Measurements from ENCODE around the gene EFNA2.

The EFNA2 gene

DNA sequence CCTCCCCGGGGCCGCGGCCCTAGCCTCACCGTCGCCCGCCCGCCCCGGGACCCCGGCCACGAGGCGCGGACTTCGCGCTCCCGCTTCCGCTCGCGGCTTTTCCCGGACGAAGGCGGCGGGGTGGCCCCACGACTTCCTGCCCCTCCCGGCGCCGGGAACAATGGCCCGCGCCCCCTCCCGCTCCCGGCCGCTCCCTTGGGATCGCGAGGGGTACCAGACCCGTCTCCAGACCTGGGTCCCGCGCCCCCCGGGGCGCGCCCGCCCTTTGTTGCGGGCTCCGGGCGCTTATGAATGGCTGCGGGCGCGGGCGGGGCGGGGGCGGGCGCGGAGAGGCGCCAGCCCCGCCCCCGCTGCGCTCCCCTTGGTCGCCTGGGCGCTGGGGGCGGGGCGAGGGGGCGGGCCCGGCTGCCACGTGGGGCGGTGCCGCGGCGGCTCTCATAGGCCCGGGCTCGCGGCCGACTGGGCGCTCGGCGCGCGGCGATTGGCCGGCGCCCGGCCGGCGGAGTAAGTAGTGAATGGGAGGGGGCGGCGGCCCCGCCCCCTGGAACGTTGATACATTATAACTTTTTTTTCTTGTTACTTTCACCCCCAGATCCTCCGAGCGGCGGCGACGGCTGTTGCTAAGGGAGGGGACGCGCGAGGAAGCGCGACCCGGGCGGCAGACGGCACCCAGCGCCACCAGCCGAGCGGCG is 36.2 kb upstream of the EFNA2 start:
- ATAC-seq, result peak; percentile 51
- DNase-seq, result peak; percentile 96

DNA sequence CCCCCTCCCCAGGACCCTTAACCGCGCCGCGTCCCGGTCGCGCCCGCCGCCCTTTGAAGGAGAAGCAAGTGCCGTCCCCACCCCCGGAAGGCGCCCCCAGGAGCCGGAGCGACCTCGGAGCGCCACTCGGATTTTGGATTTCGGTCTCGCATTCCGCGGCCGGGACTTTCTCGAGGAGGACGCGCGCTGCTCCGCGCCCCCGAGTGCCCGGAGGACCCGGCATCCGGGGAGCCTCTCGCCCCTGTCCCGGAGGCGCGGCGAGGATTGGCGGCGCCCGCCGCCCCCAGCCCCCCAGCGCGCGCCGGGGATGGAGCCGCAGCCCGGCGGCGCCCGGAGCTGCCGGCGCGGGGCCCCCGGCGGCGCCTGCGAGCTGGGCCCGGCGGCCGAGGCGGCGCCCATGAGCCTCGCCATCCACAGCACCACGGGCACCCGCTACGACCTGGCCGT is 35.7 kb upstream of the EFNA2 start:
- DNase-seq, result no peak
- no peak for ATAC-seq

- DNase-seq (peak; percentile 60), ATAC-seq (no peak)
These were observed 35.0 kb upstream of the EFNA2 start for GRCh38 chr19:1250437-1251260.

- DNase-seq, result peak; percentile 73
- ATAC-seq, result no peak
These were observed 34.1 kb upstream of the EFNA2 start for GRCh38 chr19:1251330-1252220.

DNA sequence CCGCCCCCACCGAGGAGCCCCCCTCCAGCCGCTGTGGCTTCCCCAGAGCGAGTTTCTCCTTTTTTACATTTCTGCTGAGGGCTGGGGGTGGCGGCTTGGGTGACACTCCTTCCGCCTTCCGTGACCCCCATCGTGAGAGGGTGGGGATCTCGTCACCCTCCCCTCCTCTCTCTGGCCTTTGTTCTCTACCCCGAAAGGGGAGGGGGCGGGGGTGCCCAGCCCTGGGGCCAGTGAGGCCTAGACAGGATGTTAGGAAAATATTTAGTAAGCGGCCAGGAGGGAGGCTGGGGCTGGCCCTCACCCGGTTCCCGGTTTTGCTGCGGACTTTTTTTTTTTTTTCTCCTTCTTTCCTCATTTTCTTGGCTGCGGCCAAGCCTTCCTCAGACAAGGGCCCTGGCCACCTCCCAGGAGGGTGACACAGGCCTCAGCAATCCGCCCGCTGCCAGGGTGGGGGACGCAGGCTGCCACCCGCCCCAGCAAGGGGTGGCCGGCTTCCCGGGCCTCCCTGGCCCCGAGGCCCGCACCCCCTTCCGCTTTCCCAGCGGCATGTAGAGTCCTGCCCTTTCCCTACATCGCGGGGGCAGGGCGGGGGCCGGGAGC is 33.4 kb upstream of the EFNA2 start:
- DNase-seq, result peak; percentile 82
- ATAC-seq, result peak; percentile 4

DNA sequence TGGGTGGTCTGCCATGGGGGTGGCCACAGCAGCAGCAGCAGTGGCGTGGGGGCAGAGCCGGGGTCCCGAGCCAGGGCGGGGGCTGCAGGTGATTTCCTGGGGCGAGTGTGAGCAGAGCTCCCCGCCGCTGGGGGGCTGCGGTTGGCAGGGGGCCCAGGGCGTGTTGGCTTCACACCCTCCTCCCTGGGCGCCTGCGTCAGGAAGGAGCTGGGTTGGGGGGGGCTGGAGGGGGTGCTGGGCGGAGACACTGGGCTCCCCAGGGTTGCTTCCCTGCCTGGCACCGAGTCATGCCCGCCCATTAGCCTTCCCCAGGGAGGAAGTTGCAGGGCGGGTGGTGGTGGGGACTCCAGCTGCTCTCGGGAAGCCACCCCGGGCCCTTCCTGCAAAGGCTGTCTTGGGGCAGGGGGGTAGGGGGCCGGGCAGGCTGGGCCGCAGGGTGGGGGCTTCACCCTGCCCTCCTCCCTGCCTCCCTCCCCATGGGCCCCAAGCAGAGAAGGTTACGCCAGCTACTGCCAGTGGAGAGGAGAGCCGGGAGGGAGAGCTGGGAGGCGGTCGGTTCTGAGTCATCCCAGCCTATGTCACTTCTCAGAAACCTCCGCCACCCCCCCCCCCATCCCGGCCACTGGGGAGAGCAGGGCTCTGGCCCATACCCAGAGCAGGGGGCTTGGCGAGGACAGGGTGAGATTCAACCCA is 32.7 kb upstream of the EFNA2 start:
- peak; percentile 44 for ATAC-seq
- DNase-seq, result peak; percentile 89

GRCh38 chr19:1253514-1254080 is 32.1 kb upstream of the EFNA2 start:
- DNase-seq (no peak), ATAC-seq (no peak)

- no peak for DNase-seq
- ATAC-seq, result no peak
These were observed 31.6 kb upstream of the EFNA2 start for GRCh38 chr19:1254081-1254527.

DNA sequence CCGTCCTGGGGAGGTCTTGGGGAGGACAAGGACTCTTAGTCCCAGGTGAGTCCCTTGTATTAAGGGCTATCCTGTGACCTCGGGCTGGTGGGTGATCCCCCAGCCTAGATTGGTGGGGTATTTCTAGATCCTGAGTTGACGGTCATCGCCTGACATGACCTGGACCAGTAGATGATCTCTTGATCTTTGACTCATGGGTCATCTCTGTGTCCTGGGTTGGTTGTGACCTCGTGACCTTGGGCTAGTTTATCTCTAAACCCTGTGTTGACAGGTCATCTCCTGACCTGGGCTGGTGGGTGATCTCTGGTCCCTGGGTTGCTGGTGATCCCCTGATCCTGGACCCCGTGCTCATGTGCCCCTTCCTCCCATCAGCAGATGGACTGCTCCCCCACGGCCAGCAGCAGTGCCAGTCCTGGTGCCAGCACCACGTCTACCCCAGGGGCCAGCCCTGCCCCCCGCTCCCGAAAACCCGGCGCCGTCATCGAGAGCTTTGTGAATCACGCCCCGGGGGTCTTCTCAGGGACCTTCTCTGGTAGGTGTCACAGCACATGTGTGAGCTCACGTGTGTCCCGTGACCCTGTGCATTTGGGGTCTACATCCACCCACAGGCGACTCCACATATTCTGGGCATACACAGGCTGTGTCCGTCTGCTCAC is 31.0 kb upstream of the EFNA2 start:
- no peak for ATAC-seq
- DNase-seq, result no peak

DNA sequence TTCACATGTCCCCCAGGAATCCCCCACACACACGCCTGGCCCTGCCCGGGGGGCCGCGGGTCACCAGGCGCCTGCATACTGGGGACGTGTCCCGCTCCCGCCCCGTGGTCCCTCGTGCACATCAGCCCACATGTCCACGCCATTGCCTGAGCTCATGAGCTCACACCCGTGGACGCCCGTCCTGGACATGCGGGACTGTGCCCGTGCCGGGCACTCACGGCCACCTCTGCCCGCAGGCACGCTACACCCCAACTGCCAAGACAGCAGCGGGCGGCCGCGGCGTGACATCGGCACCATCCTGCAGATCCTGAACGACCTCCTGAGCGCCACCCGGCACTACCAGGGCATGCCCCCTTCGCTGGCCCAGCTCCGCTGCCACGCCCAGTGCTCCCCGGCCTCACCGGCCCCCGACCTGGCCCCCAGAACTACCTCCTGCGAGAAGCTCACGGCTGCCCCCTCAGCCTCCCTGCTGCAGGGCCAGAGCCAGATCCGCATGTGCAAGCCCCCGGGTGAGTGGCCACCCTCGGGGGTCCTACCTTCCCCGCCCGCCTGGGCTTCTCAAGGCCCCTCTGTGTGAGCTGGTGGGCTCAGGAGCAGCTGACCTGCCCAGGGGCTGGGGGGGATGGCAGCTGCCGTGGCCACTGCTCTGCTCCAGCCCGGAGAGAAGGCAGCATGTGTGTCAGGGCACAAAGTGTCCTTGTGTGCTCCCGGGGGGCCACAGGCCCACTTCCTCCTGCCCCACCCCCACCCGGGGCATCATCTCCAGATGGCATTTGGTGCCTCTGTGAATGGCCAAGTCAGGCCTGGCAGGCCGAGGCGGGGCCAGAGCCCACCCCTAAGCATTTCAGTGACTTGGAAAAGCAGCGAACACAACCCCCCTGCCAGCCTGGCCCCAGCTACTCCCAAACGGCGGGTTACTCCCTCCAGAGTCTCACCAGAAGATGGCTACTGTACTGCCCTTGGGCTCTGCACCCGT is 30.2 kb upstream of the EFNA2 start:
- no peak for DNase-seq
- no peak for ATAC-seq

GRCh38 chr19:1256646-1257474 is 28.8 kb upstream of the EFNA2 start:
- ATAC-seq, result no peak
- DNase-seq, result no peak

DNA sequence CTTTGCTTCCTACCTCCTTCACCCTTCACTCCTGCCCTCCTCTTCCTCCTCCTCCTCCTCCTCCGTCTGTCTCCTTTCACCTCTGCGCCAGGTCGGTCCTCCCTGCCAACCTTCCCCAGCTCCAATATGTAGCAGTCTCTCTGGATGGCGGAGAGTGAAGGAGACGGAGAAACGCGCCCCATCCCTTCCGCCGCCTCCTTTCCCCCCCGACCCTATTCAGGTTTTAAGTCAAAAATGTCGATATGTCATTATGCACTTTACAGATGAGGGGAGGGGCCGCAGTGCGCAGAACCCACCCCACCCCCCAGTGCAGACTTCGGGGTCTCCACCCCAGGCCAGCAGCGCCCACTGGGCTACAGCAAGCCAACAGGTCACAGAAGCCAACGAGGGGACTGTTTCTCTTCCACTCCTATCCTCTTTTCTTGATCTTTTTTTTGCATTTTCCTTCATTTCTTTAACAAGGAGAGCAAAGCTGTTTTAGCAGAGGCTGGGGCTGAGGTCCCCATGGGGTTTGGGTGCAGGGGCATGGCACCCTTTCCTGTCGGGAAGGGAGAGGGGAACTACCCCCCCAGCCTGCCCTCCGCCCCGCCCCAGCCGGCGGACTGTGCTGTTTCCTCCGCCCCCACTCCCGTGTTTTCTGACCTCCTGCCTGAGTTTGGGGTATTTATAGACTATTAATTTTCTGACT is 28.1 kb upstream of the EFNA2 start:
- DNase-seq, result peak; percentile 20
- no peak for ATAC-seq

DNA sequence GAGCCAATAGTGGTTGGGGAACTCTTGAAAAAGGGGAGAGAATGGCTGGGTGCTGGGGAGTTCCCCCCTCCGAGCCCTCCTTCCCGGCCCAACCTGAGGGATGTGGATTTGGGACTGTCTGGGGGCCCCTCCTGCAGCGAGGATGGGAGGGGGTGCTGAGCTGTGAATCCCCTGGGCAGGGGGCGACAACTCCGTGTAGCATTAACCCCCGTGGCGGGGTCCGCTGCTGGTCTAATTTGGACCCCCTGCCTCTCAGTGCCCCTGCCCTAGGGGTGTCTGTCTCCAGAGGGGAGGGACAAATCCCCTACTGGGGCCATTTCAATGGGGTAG is 27.5 kb upstream of the EFNA2 start:
- DNase-seq (peak; percentile 9), ATAC-seq (no peak)

DNA sequence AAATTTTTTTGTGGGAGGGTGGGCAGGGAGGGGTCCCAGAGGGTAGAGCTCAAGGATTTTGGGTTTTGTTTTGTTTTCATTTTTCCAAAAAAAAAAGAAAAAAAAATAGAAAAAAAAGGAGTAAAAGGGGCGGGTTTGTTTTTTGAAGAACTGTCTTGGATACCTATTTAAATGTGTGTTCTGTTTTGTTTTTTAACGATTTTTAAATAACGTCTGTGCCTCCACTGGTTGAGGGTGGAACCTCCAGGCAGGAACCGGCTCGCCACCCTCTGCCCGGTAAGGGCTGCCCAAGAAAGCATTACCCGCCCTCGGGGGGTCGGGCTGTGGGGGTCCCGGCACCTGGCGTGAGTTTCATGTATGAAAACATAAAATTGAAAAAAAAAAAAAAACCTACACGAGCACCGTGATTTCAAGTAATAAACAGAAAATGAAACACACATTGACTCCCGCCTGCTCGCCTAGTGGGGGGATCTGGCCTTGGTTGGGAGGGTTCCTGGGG is 26.9 kb upstream of the EFNA2 start:
- DNase-seq (no peak), ATAC-seq (no peak)

GRCh38 chr19:1259206-1259875 is 26.3 kb upstream of the EFNA2 start:
- peak; percentile 81 for DNase-seq
- ATAC-seq, result peak; percentile 29

GRCh38 chr19:1259876-1260748 is 25.6 kb upstream of the EFNA2 start:
- DNase-seq (peak; percentile 71), ATAC-seq (peak; percentile 21)

Measured in stimulated activated naive CD8-positive, alpha-beta T cell treated with anti-CD3 and anti-CD28 coated beads, Interleukin-15, Interleukin-2, amounts not matched to agents 100 U/mL and 50 U/mL, for 24 hours (primary cell).